T-cell (primary cell): Measurements from ENCODE around the gene MLANA. TPM values are rescaled to one million over a fixed set of nuclear protein-coding genes. Genes with fewer than 3 reads are reported as not detected.
"Not testable (repeated sequence)": the region's sequence is repeated elsewhere in the genome, so short reads cannot be mapped to it uniquely, and the experiment has no call there.

Experiments used
- ATAC-seq, 4 experiments: fragments of 200-7000 bp in 3 of 4; fragments of 150-1000 bp in 1 of 4; cut with Tn5 transposase; replicated peaks in 1 of 4; 1 replicate in 3 of 4; 2 replicates in 1 of 4; pipeline ENCODE4 v1.10.0; 2021; ENCODE audit warnings: moderate library complexity in 3 of 4, mild to moderate bottlenecking in 2 of 4, moderate number of reproducible peaks in 1 of 4
- CTCF ChIA-PET, 2 donors: fragments of 300-600 bp; sonication (Branson Sonifier 250); formaldehyde crosslinking; loops; one replicate each; lab custom pipeline; 2022; ENCODE audit warnings: antibody characterized with exemption in 2 of 2; lab: Charles Lee
- POLR2A ChIA-PET, 2 donors: fragments of 300-600 bp; sonication (Branson Sonifier 250); formaldehyde crosslinking; loops; one replicate each; lab custom pipeline; 2022; ENCODE audit warnings: antibody characterized with exemption in 2 of 2; lab: Charles Lee
- DNase-seq, 35 experiments: peaks; one replicate each; pipeline versions ENCODE4 v3.0.0 to v3.0.0-alpha.2; 2013 to 2023
- H3K27ac ChIP-seq: one replicate; pipeline ENCODE4 v1.5.1; 2013; ENCODE audit warnings: low read length
- H3K27me3 ChIP-seq, 2 experiments: replicated peaks in 1 of 2; 1 replicate in 1 of 2; 2 replicates in 1 of 2; pipeline versions ENCODE4 v1.6.1 to v1.7.0; 2013; ENCODE audit warnings: low read length in 1 of 2, mixed read lengths in 1 of 2; ENCODE audit not compliant: control insufficient read depth in 2 of 2, insufficient read depth in 2 of 2; ENCODE audit errors: extremely low read depth in 1 of 2
- H3K36me3 ChIP-seq, 2 donors: 1 replicate in 1 of 2; 2 replicates in 1 of 2; pipeline versions ENCODE4 v1.6.1 to v1.7.0; 2013; ENCODE audit warnings: low read length in 1 of 2; ENCODE audit not compliant: control insufficient read depth in 2 of 2, insufficient read depth in 1 of 2; ENCODE audit errors: extremely low read depth in 1 of 2
- H3K4me1 ChIP-seq, 2 experiments: 1 replicate in 1 of 2; 2 replicates in 1 of 2; pipeline versions ENCODE4 v1.6.1 to v1.7.0; 2013; ENCODE audit warnings: low read length in 2 of 2, mixed read lengths in 1 of 2; ENCODE audit not compliant: insufficient read depth in 2 of 2, control insufficient read depth in 1 of 2; ENCODE audit errors: extremely low read depth in 1 of 2
- H3K4me3 ChIP-seq, 2 donors: 1 replicate in 1 of 2; 2 replicates in 1 of 2; pipeline versions ENCODE4 v1.5.1 to v1.7.0; 2013; ENCODE audit warnings: mild to moderate bottlenecking in 2 of 2, low read length in 1 of 2, moderate library complexity in 1 of 2; ENCODE audit not compliant: control insufficient read depth in 1 of 2; ENCODE audit errors: extremely low read depth in 1 of 2
- H3K9me3 ChIP-seq: 2 replicates; pipeline ENCODE4 v1.7.0; 2013
- H3K27ac Mint-ChIP-seq, 2 donors: one replicate each; pipeline ENCODE4 v1.8.0; 2020 to 2021; ENCODE audit warnings: mild to moderate bottlenecking in 2 of 2, mixed read lengths in 2 of 2
- H3K27me3 Mint-ChIP-seq, 2 donors: one replicate each; pipeline ENCODE4 v1.8.0; 2021 to 2022; ENCODE audit warnings: mixed read lengths in 2 of 2
- H3K36me3 Mint-ChIP-seq: one replicate; pipeline ENCODE4 v1.8.0; 2021; ENCODE audit warnings: mixed read lengths
- H3K4me1 Mint-ChIP-seq, 3 donors: one replicate each; pipeline ENCODE4 v1.8.0; 2020 to 2022; ENCODE audit warnings: mixed read lengths in 3 of 3, mild to moderate bottlenecking in 1 of 3
- H3K4me3 Mint-ChIP-seq, 3 donors: one replicate each; pipeline ENCODE4 v1.8.0; 2020 to 2022; ENCODE audit warnings: mild to moderate bottlenecking in 3 of 3, mixed read lengths in 3 of 3, moderate library complexity in 3 of 3
- H3K9me3 Mint-ChIP-seq, 3 donors: one replicate each; pipeline ENCODE4 v1.8.0; 2020 to 2022; ENCODE audit warnings: mixed read lengths in 3 of 3
- WGBS: methylation state at CpG from one replicate; pipeline ENCODE4 v1.1.5; 2013; ENCODE audit warnings: missing lambda C conversion rate; ENCODE audit not compliant: insufficient coverage; 5-methylcytosine and 5-hydroxymethylcytosine counted together
- total RNA-seq, 35 experiments: library from RNA in 6 of 35; stranded (reverse) in 6 of 35; fragments of 120-200 nt in 1 of 35; gene quantifications; one replicate each; pipeline versions ENCODE4 v1.2.1 to v1.2.4 and lab custom pipeline; 2013 to 2026

MLANA gene
- total RNA-seq, 5 donors from 2014 or later (not counting 1 experiment from before 2014, with no cell fraction given) = not detected

DNA sequence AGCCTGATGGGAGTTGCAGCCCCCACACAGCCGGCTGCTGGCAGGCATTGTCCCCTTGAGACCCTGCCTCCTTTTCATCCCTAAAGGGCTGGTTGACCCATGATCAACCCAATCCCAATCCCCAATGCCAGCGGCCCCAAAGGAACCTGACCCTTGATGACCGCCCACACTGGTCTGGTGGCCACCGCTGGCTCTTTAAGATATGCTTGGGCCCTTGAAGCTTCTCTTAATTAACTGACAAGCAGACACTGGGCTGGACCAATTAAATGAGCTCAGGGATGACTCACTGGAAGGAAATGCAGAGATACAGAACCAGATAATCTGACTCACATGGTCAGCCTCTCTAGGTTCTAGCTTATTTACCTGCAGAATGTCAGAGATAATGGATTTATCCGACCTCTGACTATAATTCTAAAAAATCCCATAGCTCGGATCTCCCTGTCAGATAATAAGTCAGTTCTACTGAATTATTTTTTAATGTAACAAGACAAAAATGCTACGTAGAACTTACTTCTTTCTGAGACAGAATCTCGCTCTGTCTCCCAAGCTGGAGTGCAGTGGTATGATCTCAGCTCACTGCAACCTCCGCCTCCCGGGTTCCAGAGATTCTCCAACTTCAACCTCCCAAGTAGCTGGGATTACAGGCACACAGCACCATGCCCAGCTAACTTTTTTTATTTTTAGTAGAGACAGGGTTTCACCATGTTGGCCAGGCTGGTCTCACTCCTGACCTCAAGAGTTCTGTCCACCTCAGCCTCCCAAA, 11.1 kb upstream of the MLANA start:
- Mint-ChIP-seq H3K36me3 (peaks cover 12% of the 10 kb centered on the region), H3K4me1 (peaks cover 0 to 9% (median 4%) of the 10 kb centered on the region in 3 donors), H3K4me3 (no peak overlapping the region), H3K27me3 (no peaks in the 10 kb centered on the region), H3K27ac (no peak overlapping the region), H3K9me3 (no peaks in the 10 kb centered on the region)
- CTCF ChIA-PET = interaction anchor here (0.6 to 0.7 kb wide), 6 partner anchors 9 to 707 kb away, joined by 3 to 7 read pairs (median 4); no protein-coding TSS in a partner anchor
- Histone ChIP-seq H3K4me3 (no peak overlapping the region), H3K9me3 (no peaks in the 10 kb centered on the region), H3K27ac (no peak overlapping the region), H3K4me1 (no peaks in the 10 kb centered on the region), H3K27me3 (no peaks in the 10 kb centered on the region), H3K36me3 (peaks cover 0 to 3% of the 10 kb centered on the region in 2 donors)
- 93% methylated on average over 6 of the region's 10 CpGs for WGBS
- no peak for DNase-seq
- ATAC-seq = peak in 1 of 4 experiments; percentile 65
- POLR2A ChIA-PET = interaction anchor here in 1 of 2 donors (0.5 kb wide), 1 partner anchor 409 kb away, joined by 3 read pairs; no protein-coding TSS in a partner anchor

- H3K4me1 Mint-ChIP-seq, H3K9me3 ChIP-seq, H3K36me3 ChIP-seq, H3K9me3 Mint-ChIP-seq, ATAC-seq, H3K27me3 ChIP-seq, H3K27me3 Mint-ChIP-seq, DNase-seq, H3K4me3 Mint-ChIP-seq, H3K36me3 Mint-ChIP-seq, H3K27ac Mint-ChIP-seq, POLR2A ChIA-PET, H3K4me3 ChIP-seq, H3K27ac ChIP-seq: not testable (repeated sequence)
- peaks cover 0 to 11% of the 10 kb centered on the region in 2 experiments for H3K4me1 ChIP-seq
- CTCF ChIA-PET = interaction anchor here in 1 of 2 donors (0.6 to 0.9 kb wide), 2 partner anchors 137 to 424 kb away, joined by 3 read pairs; no protein-coding TSS in a partner anchor
- WGBS = 100% methylated on average over 1 of the region's 5 CpGs
These were observed 8.3 kb upstream of the MLANA start for GRCh38 chr9:5882244-5883012.

- no peak for ATAC-seq
- Histone ChIP-seq H3K27ac (no peak overlapping the region), H3K4me3 (no peak overlapping the region), H3K9me3 (no peaks in the 10 kb centered on the region), H3K36me3 (peaks cover 0 to 3% of the 10 kb centered on the region in 2 donors), H3K4me1 (peaks cover 0 to 11% of the 10 kb centered on the region in 2 experiments), H3K27me3 (no peaks in the 10 kb centered on the region)
- H3K4me3 Mint-ChIP-seq = no peak overlapping the region
- H3K27ac Mint-ChIP-seq = no peak overlapping the region
- ChIA-PET POLR2A (no interaction called here), CTCF (interaction anchor here in 1 of 2 donors (1.0 to 1.2 kb wide), 2 partner anchors 15 to 422 kb away, joined by 3 read pairs; no protein-coding TSS in a partner anchor)
- WGBS = 99% methylated on average over 7 of the region's 9 CpGs
- H3K4me1 Mint-ChIP-seq = peaks cover 5 to 10% (median 7%) of the 10 kb centered on the region in 3 donors
- H3K36me3 Mint-ChIP-seq = no peaks in the 10 kb centered on the region
- no peak for DNase-seq
- no peaks in the 10 kb centered on the region for H3K9me3 Mint-ChIP-seq
- no peaks in the 10 kb centered on the region for H3K27me3 Mint-ChIP-seq
These were observed 6.5 kb upstream of the MLANA start for GRCh38 chr9:5884191-5884590.

DNA sequence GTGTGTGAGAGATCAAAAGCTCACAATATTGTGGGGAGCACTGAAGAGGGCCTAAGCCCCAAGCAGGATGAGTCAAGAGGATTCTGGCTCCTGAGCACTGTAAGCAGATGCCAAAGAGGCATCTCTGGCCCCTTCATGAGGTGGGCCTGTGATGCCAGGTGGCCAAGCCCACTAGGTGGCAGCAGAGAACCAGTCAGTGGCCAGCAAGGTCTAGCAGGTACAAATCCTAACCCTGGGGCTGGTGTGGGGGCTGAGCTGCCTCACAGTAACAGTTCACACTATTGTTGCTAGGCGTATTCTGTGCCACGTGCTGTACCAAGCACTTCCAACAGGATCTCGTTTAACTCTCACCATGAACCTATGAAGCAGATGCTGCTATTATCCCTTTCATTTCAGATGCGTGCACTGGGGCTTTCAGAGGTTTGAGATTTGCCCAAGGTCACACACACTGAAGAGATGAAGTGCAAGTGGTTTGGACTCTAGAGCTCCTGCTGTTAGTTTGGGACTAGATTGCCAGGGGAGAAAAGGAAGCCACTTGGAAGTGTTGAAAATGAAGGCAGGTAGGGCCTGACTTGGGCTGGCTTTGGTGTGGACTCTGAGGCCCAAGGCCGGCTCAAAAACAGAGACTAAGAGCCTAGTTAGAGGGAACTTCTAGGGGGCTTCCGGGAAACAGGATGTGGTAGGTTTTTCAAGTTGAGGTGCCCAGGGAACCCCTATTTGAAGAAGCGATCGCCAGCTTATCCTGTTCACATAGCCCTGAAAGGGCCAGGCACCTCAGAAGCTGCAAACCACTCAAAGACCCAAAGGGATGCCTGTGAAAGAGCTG, 4.4 kb upstream of the MLANA start:
- WGBS = 32% methylated on average over 6 of the region's 8 CpGs
- H3K4me3 Mint-ChIP-seq = no peak overlapping the region
- ChIA-PET POLR2A (no interaction called here), CTCF (interaction anchor here (0.5 to 2.5 kb wide), 23 partner anchors 8 to 892 kb away, joined by 3 to 14 read pairs (median 4); partner anchors contain the start of gene ERMP1 (in 1 of the 2))
- no peak overlapping the region for H3K27ac ChIP-seq
- no peaks in the 10 kb centered on the region for H3K36me3 Mint-ChIP-seq
- no peak overlapping the region for H3K4me3 ChIP-seq
- peak; percentile 87 to 93 (median 92) for ATAC-seq
- no peaks in the 10 kb centered on the region for H3K9me3 ChIP-seq
- no peaks in the 10 kb centered on the region for H3K27me3 Mint-ChIP-seq
- peak; percentile 43 to 85 (median 69) for DNase-seq
- H3K27me3 ChIP-seq = no peaks in the 10 kb centered on the region
- peaks cover 5 to 10% (median 7%) of the 10 kb centered on the region in 3 donors for H3K4me1 Mint-ChIP-seq
- H3K4me1 ChIP-seq = peaks cover 0 to 11% of the 10 kb centered on the region in 2 experiments
- peaks cover 0 to 3% of the 10 kb centered on the region in 2 donors for H3K36me3 ChIP-seq
- H3K9me3 Mint-ChIP-seq = no peaks in the 10 kb centered on the region
- H3K27ac Mint-ChIP-seq = peak overlapping the region in 1 of 2 donors; percentile 59

- Histone ChIP-seq H3K4me3 (no peak overlapping the region), H3K27ac (no peak overlapping the region), H3K27me3 (no peaks in the 10 kb centered on the region), H3K9me3 (no peaks in the 10 kb centered on the region), H3K4me1 (no peaks in the 10 kb centered on the region), H3K36me3 (peaks cover 2 to 15% of the 10 kb centered on the region in 2 donors)
- Mint-ChIP-seq H3K36me3 (peaks cover 11% of the 10 kb centered on the region), H3K27ac (no peak overlapping the region), H3K4me3 (no peak overlapping the region), H3K9me3 (no peaks in the 10 kb centered on the region), H3K27me3 (no peaks in the 10 kb centered on the region), H3K4me1 (no peaks in the 10 kb centered on the region)
- WGBS = 83% methylated on average over 2 of the region's 7 CpGs
- DNase-seq = no peak
- no peak for ATAC-seq
- ChIA-PET CTCF (no interaction called here), POLR2A (no interaction called here)
These were observed 1.9 kb downstream of the MLANA start for GRCh38 chr9:5892456-5893133.
